Effector CD8-positive, alpha-beta T cell (primary cell): ENCODE data around the gene SLC25A39.

ENCODE experiments used
- DNase-seq: peaks from one replicate; lab custom pipeline; 2025; lab: John Stamatoyannopoulos, UW

The SLC25A39 gene

GRCh38 chr17:44279346-44279665, 45.3 kb downstream of the SLC25A39 start:
- DNase-seq: no peak

GRCh38 chr17:44277976-44278375, 46.6 kb downstream of the SLC25A39 start:
- no peak for DNase-seq

DNA sequence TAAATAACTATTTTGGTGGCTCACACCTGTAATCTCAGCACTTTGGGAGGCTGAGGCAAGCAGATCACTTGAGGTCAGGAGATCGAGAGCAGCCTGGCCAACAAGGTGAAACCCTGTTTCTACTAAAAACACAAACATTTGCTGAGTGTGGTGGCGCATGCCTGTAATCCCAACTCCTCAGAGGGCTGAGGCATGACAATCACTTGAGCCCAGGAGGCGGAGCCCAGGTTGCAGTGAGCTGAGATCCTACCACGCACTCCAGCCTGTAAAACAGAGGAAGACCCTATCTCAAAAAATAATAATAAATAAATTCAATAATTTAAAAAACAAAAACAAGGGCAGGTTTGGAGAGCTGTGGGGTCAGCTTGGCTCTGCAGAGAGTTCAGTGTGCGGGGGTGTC, 51.0 kb downstream of the SLC25A39 start:
- DNase-seq: no peak

DNA sequence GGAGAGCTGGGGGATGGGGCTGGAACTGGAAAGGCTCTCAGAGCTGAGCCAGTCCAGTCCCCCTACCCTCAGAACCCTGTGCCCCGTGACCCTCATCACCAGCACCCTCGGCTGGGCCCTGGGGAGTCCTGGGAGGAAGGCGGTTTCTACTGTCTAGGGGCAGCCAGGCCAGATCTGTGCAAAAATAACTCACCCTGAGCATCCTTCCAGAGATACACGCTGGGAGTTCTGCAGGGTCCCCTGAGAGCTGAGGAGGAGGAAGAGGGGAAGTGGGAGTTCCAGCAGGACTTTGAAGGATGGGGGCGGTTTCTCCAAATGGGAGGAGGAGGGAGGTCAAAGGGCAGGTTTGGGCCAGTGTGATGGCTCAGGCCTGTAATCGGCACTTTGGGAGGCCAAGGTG, 51.7 kb downstream of the SLC25A39 start:
- DNase-seq: no peak

DNA sequence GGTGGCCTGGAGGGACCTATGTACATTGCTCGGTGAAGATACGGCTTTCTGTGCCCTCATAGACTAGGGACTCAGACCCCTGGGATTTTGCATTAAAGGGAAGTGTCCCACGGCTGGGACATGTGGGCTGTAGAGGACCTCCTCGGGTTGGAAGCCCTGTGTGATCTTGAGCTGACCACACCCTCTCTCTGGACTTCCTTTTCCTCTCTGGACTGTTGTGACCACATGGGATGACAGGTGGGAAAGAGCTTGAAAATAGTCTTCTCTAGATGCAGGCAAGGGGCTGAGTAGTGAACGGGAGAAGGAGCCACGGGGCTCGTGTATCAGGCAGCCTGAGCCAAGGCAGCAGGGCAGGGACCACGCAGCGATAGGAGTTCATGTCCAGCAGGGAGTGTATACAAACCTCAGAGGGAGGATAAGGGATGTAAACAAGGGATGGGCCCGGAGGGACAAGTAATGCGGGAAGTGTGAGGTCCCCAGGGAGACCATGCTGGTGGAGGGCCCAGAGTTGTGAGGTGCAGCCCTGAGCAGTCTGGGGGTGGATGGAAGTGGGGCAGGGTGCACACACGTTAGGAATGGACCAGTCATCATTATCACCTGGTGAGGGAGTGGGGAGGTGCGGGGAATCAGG, 52.2 kb downstream of the SLC25A39 start:
- DNase-seq: no peak
